ENCODE measurements around the gene ZNF24.

ZNF24 gene

DNA sequence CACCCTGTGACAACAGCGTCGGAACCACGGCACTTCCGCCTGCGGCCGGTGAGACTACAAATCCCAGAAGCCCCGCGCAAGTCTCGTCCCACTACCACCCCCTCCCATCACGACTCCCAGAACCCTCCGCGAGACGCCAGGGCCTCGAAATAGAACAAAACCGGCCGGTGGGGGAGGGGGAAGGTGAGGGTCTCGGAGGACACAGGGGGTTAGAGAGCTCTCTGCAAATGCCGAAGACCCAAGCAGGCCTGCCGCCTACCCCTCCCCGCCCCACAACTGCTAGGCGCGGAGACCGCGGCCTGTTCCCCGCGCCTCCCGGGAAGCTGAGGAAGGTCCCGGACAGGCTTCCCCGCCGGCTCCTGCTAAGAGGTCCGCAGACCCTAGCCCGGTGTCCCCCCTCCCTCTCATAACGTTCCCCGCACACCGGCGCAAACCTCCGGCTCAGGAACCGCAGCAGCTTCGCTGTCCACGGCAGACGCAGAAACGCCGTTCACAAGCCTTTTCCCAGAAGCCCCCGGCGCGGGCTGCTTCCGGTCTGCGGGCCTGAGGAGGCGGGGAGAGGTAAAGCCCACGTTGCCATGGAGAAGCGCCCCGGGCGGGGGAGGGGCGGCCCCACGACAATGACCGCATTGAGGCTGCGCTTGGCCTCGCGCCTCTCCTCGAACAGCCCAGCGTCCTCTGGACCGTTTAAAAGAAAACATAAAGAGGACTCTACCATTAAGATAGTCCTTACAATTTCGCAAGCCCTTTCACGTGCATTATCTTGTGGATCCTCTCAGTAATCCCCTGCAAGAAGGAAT lies at the start of gene ZNF24:
ZNF24 (minus strand) TSS at position 485 of the 800 bp plus-strand sequence. CDS start 3,770 bp downstream, outside the sequence.
- in situ Hi-C loops (cut with MboI; ENCODE audit: low sequenced_read_pairs) = no loop called here

DNA sequence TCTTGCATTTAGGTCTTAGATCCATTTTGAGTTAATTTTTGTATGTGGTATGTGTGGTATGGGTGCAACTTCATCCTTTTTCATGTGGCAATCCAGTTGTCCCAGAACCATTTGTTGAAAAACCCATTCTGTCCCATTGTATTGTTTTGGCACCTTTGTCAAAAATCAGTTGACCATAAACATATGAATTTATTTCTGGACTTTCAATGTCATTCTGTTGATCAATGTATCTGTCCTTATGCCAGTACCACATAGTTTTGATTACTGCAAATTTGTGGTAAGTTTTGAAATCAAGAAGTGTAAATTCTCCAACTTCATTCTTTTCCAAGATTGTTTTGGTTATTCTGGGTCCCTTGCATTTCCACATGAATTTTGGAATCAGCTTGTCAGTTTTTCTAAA lies 49.5 kb upstream of the ZNF24 start:
- in situ Hi-C loops (cut with MboI; ENCODE audit: low sequenced_read_pairs) = no loop called here

DNA sequence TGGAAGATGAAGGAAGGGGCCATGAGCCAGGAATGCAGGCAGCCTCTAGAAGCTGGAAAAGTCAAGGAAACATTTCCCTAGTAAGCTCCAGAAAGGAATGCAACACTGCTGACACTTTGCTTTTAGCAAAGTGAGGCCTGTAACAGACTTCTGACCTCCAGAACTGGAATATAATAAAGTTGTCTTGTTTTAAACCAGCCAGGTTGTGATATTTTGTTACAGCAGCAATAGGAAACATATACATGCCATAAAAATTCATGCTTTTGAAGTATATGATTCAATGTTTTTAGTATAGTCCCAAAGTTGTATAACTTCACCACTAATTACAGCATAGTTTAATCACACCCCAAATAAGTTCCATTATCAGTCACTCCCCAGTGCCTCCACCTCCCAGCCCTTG lies 48.2 kb upstream of the ZNF24 start:
- in situ Hi-C loops (cut with MboI; ENCODE audit: low sequenced_read_pairs) = no loop called here

DNA sequence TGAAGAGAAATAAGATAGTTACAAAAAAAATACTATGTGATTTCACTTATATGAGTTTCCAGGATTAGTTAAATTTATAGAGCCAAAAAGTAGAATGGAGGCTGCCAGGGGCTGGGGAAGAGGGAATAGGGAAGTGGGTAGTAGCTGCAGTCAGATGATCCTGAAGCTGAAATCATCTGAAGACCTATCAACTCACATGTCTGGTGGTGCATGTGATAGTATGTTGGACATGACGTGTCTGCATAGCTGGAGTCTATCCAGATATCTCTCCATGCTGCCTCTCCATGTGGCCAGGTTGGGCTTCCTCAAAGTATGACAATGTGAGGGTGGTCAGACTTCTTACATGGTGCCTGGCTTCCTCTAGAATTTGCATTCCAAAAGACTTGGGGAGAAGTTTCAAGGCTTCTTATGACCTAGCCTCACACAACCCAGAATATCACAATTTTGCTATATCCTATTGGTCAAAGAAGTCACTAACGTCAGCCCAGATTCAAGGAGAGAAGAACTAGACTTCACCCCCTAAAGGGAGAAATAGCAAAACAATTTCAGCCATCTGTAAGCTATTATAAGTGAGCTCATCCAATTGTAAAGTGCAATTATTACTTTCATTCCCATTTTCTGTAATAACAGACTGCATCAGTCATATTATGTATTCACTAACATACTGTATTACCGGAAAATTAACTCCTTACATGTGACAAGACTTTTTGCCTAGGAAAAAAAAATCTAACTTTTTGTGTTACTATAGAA lies 46.9 kb upstream of the ZNF24 start:
- in situ Hi-C loops (cut with MboI; ENCODE audit: low sequenced_read_pairs) = no loop called here

DNA sequence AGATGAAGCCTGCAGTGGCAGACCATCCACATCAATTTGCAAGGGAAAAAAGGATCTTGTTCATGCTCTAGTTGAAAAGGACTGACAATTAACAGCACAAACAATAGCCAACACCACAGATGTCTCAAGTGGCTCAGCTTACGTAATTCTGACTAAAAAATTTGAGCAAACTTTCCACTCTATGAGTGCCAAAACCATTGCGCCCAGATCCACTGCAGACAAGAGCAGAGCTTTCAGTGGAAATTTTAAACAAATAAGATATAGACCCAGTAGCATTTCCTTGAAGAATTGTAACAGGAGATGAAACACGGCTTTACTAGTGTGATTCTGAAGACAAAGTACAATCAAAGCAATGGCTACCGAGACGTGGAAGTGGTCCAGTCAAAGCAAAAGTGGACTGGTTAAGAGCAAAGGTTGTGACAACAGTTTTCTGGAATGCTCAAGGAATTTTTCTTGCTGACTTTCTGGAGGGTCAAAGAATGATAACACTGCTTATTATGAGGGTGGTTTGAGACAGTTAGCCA lies 44.9 kb upstream of the ZNF24 start:
- in situ Hi-C loops (cut with MboI; ENCODE audit: low sequenced_read_pairs) = no loop called here

DNA sequence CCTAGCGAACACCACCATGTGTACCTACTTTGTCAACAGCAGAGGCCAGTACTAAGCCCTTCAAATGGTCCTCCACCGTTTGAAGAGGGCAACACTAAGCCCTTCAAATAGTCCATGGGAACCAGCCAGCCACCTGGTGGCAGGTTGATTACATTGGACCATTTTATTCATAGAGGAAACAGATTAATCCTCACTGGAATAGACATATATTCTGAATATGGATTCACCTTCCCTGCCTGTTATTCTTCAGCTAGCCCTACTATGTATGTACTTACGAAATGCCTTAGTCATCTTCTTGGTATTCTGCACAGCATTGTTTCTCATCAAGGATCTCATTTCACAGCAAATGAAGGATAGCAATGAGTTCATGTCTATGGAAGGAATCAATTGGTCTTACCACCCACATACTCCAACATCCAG lies 42.9 kb upstream of the ZNF24 start:
- in situ Hi-C loops (cut with MboI; ENCODE audit: low sequenced_read_pairs) = no loop called here

DNA sequence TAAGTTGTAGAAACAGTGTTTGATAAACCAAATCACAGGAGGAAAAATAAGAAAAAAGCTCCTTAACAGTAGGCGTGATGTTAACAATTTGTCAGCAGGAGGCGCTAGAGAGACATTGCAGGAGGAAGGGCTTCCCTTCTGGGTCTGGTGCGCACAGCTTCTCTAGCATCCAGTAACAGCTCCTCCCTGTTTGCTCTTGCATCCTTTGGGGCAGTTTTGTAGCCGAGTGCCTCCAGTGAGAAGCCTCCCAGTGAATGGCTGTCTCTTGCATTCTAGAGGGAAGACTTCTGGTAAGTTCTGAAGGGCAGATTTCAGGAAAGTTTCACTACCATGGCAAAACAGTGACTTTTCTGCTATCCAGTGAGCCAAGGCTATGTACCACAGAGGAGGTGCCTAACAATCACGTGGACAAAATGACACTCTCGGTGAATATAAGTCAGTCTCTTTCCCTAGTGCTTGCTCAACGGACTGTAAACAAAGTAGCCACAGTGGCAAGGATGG lies 42.4 kb upstream of the ZNF24 start:
- in situ Hi-C loops (cut with MboI; ENCODE audit: low sequenced_read_pairs) = no loop called here

DNA sequence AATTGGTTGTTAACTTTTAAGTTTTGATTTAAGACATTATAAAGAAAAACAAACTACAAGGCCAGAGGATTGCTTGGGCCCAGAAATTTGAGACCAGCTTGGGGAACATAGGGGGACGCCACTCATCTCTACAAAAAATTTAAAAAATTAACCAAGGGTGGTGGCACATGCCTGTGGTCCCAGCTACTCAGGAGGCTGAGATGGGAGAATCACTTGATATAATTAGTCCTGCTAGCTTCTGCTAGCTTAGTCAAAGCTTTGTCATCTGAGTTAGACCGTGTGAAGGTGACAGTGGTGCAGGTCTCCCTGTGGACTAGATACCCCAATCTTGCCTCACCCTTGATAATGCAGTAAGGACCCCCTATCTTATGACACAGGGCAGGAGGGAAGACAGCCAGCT lies 38.9 kb upstream of the ZNF24 start:
- in situ Hi-C loops (cut with MboI; ENCODE audit: low sequenced_read_pairs) = no loop called here

DNA sequence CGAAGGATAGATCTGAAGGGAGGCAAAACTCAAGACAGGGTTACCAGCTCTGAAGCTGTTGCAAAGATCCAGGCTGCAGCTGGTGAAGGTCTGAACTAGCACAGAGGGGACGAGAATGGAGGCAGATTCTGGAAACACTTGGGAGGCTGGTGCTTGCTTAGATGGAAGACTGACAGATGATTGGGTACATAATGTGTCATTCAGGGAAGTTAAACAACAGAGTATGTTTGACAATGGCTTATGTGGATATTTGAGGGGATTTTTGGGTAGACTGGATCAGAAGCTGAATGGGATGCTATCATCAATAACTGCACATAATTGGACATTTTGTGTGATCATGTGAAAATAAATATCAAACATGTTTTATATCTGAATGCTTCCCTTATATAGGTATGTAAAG lies 35.2 kb upstream of the ZNF24 start:
- in situ Hi-C loops (cut with MboI; ENCODE audit: low sequenced_read_pairs) = no loop called here

DNA sequence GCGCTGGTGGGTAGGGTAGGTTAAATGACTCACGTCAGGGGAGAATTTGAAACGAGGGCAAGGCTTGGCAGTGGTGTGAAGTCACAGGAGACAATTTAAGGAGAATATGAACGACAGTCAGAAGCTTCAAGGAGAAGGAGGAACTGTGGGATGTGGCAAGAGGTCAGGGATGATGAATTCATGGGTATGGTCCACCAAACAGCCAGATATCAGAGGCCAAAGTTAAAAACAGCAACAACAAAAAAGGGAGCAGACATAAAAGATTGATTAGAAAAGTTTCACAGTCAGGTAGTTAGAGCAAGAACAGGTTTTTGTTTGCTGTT lies 34.3 kb upstream of the ZNF24 start:
- in situ Hi-C loops (cut with MboI; ENCODE audit: low sequenced_read_pairs) = no loop called here

DNA sequence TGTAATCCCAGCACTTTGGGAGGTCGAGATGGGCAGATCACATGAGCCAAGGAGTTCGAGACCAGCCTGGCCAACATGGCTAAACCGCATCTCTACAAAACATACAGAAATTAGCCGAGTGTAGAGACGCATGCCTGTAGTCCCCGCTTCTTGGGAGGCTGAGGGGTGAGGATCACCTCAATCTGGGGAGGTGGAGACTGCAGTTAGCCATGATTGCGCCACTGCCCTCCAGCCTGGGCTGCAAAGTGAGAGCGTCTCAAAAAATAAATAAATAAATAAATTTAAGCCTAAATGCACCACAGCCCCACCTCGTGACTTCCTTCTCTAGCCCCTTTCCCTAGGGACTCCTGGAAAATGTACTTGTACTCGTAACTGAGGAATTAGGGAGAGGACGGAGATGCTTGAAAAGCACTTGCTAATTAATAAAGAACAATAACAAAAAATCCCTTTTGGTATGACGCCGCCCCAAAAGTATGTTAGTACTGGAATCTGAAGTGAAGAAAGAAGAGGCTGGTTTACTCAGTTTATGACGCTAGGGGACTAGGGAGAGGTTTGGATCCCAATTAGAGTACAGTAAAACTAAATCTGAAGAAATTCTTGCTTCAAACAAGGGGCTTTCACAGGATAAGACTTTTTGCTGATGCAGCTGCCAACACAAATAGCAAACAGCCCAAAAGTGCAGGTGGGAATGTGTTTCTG lies 33.8 kb upstream of the ZNF24 start:
- in situ Hi-C loops (cut with MboI; ENCODE audit: low sequenced_read_pairs) = no loop called here

DNA sequence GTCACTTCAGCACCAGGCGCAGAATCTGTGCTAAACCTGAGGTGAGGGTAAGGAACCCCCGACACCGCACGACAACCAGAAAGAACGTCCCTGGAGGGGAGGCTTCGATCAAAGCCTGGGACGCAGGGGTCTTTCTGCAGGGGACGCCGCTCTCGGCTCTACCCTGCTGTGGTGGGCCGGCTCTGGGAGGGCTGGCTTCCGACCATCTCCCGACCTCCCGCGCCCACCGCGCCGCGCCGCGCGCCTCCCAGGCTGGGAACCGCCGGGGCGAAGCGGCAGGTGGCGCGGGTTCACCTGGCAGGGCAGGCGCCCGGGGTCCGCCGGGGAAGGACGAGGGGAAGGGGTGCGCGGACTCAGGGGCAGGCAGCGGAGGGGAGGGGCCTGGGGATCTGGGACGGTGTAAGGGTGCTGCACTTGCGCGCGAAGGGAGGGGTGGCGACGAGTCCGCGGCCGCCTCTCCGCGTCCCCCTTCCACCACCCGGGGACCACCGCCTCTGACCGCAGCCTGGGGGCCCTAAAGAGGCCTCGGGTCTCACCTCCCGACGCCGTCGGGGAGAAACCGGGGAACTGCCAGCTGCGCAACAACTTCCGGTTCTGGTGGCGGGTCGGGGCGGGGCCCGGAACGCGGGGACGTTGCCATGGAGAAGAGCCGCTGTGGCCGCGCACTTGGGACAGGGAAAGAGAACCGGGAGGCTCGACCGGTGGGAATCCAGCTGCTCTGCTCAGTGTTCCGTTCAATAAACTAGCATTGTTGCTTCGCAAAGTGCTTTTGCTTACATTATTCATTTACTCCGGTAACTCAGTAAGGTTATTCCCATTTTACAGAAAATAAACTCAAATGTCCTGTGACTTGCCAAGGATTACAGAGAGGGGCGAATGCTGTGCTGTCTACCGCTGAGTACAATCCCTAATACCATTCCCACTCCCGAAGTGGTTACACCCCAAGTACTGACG lies 32.8 kb upstream of the ZNF24 start, which contains the start of gene ZNF396:
ZNF396 (minus strand) TSS at position 596 of the 954 bp plus-strand sequence. CDS start 3,045 bp downstream, outside the sequence.
- in situ Hi-C loops (cut with MboI; ENCODE audit: low sequenced_read_pairs) = no loop called here

DNA sequence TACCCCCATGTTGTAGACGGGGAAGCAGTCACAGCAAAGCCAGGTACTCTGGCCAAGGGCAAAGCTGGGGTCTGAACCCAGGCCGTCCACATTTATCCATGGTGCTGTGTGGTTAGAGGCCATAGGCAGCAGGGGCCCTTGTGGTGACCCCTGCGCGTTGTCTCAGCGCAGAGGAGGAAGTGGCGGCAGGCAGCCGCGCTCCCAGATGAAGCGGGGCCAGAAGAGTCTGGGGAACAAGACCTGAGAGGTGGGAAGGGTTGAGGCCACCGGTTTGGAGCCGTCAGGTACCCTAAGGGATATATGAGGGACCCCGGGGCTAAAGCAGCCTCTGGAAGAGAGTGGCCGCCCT lies 32.1 kb upstream of the ZNF24 start:
- in situ Hi-C loops (cut with MboI; ENCODE audit: low sequenced_read_pairs) = no loop called here

DNA sequence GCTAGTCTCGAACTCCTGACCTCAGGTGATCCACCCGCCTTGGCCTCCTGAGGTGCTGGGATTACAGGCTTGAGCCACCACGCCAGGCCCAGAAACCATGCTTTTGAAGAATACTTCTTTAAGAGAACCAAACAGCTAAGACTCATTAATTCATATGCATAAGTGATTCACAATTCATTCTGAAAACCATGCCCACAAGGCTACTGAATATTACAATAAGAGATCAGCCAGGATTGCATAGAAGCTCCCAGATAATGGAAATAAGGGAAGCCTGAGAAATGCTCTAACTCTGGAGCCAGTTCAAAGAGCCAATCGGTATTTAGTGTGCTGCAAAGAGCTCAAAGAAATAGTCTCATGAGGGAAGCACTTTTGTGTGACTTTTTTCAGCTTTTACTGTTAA lies 30.5 kb upstream of the ZNF24 start:
- in situ Hi-C loops (cut with MboI; ENCODE audit: low sequenced_read_pairs) = loop anchor here (25.0 kb wide), 1 partner anchor 362 kb away; no protein-coding TSS in a partner anchor

DNA sequence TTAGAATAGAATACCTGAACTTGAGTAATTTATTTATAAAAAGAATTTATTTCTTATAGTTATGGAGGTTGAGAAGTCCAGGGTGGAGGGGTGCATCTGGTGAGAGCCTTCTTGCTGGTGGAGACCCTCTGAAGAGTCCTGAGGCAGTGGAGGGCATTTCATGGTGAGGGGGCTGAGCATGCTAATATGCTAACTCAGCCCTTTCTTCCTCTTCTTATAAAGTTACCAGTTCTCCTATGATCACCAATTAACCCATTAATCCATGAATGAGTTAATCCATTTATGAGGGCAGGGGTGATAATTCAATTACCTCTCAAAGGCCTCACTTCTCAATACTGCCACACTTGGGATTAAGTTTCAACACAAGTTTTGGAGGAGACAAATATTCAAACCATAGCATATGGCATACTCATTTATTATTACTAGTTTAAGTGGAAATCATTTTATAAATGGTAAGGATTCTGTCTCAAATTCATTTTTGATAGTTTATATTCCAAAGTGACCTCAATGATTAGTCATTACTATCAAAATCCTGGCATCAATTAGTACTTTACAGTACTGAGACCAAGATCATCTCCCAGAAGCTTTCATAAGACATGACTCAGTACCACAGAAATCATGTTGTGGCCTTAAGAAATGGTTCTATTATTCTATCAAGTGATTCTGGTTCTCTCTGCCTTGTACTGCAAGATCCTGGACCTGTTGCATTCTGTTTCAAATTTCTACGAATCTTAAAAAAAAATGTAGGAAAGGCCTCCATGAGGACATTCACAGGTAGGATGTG lies 27.4 kb upstream of the ZNF24 start:
- in situ Hi-C loops (cut with MboI; ENCODE audit: low sequenced_read_pairs) = loop anchor here (25.0 kb wide), 1 partner anchor 359 kb away; no protein-coding TSS in a partner anchor

DNA sequence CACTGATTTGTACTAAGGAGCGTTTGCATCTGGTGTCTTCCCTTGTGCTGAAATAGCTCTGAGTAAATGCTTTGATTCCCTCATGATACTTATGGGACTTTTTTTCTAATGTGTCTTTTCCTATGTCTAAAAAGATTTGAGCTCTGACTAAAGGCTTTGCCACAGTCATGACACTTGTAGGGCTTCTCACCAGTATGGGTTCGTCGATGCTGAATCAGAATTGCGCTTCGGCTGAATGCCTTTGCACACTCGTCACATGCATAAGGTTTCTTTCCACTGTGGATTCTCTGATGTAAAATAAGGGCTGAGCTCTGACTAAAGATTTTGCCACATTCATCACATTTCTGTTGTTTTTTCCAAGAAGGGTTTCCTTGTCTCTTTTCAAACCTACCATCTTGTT lies 24.9 kb upstream of the ZNF24 start:
- in situ Hi-C loops (cut with MboI; ENCODE audit: low sequenced_read_pairs) = loop anchor here (25.0 kb wide), 1 partner anchor 357 kb away; no protein-coding TSS in a partner anchor

DNA sequence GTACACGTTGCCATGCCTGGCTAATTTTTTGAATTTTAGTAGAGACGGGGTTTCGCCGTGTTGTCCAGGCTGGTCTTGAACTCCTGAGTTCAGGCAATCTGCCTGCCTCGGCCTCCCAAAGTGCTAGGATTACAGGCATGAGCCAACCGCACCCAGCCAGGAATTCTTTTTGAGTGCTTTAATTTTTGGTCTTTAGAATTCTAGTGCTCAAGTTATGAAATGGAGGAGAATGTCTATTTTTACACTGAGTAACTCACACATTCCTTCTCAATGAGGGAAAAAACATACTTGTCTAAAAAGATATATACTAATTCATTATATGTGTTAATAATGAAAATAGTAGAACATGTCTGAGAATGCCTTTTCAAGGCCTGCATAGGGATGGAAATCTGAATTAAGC lies 24.4 kb upstream of the ZNF24 start:
- in situ Hi-C loops (cut with MboI; ENCODE audit: low sequenced_read_pairs) = loop anchor here (25.0 kb wide), 1 partner anchor 356 kb away; no protein-coding TSS in a partner anchor

DNA sequence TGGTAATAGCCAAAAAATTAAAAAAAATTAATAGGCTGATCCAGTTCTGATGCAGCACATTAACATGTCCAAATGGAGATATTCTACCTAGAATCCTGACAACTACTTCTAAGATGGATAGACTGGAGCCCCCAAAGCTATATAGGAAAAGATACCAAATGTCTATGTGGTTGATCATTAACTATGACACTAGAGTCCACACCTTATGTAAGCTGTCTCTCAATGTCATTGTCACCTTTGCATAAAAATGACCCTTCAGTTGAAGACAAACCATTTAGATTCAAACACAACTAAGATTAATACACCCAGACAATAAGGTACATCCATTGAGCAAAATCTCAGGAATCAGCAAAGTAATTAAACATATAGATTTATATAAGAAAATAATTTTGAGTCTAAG lies 18.3 kb upstream of the ZNF24 start:
- in situ Hi-C loops (cut with MboI; ENCODE audit: low sequenced_read_pairs) = loop anchor here (25.0 kb wide), 1 partner anchor 350 kb away; no protein-coding TSS in a partner anchor

All from HL-60/S4 treated with retinoic acid at 250 ng/mL for 4 days and 3 days (cell line).